UCSD-AML1 (cell line): ENCODE measurements around the gene AVPR1A.
"Not testable (repeated sequence)": the region's sequence is repeated elsewhere in the genome, so short reads cannot be mapped to it uniquely, and the experiment has no call there.

Experiments
- DNase-seq: peaks from one replicate; lab custom pipeline; 2025; ENCODE audit not compliant: unreplicated experiment; lab: John Stamatoyannopoulos, UW

Gene AVPR1A

DNA sequence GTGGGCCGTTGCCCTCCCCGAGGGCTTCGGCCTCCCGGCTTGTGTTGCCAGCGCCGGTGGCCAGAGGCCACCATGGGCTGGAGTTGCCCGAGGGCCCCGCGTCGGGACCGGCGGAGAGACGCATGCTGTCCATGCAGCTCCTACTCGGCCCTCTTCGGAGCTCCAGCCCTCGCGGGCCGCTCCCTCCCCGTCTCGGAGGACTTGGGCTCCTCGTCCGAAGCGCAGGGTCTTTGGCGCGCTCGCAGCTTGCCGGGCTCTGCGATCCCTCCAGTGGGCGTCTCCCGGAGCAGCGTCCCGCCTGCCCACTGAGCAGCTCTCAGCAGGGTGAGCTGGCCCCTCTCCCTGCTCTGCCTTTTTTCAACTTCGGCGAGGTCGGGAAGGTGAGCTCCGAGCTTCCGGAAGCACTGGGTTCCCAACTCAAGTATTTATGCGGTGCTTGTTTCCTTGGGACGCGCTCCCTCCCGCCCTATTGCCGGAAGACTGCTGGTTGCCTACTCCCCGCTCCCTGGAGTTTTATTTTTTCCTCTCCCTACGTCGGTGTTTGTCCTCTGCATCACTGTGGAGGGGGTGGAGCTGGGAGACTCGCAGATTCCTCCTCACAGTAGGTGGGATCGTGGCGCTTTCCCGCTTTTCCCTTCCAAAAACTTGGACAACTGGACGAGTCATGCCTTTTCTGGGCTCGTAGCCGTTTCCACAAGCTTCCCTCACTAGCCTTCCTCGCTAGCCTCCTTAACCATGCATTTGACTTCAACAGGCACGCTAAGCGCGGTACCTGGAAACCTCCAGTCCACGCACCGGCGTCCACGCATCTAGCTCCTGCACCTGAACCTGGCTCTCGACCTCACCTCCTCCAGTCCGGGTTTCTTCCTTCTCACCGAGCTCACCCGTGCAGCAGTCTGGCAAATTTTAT is at the start of gene AVPR1A:
AVPR1A (minus strand) TSS at position 489 of the 910 bp plus-strand sequence; CDS start at position 124, 365 bp downstream.
- no peak for DNase-seq

DNA sequence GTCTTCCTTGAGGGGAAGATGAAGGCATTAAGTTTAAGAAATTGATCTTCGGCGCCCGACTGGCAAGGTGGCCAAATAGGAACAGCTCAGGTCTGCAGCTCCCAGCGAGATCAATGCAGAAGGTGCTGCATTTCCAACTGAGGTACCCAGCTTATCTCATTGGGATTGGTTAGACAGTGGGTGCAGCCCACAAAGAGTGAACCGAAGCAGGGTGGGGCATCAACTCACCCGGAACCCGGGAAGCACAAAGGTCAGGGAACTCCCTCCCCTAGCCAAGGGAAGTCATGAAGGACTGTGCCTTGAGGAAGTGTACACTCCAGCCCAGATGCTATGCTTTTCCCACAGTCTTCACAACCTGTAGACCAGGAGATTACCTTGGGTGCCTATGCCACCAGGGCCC is 45.2 kb upstream of the AVPR1A start:
- DNase-seq: no peak

DNA sequence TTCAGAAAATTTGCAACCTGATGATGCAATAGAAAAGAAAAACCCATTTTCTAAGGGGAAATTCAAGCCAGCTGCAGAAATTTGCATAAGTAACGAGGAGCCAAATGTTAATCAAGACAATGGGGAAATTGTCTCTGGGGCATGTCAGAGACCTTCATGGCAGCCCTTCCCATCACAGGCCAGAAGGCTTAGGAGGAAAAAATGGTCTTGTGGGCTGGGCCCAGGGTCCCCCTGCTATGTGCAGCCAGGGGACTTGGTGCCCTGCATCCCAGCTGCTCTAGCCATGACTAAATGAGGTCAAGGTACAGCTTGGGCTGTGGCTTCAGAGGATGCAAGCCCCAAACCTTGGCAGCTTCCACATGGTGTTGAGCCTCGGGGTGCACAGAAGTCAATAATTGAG is 28.2 kb upstream of the AVPR1A start:
- DNase-seq: no peak

DNA sequence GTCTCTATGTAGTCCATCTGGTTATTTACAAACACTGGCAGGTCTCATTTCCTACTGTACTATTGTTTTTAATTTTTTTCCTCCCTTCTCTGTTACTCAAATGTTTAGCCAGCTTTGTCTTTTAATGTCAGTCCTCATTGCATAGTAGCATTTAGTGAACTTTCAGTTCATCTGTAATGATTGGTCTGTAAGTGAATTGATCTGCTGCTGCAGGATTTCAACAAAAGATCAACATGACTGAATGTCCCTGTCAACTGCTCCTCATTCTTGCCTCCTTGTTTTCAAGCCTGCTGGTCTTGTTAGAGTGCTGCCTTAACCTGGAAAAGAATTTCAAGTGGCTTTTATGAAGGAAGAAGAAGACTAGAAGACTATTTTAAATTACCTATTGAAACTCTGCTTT is 19.3 kb upstream of the AVPR1A start:
- DNase-seq: no peak

DNA sequence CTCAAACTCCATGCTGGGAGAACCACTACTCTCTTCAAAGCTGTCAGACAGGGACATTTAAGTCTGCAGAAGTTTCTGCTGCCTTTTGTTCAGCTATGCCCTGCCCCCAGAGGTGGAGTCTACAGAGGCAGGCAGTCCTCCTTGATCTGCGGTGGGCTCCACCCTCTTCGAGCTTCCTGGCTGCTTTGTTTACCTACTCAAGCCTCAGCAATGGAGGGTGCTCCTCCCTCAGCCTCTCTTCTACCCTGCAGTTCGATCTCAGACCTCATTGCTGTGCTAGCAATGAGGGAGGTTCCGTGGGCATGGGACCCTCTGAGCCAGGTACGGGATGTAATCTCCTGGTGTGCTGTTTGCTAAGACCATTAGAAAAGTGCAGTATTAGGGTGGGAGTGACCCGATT is 16.7 kb upstream of the AVPR1A start:
- DNase-seq: not testable (repeated sequence)

DNA sequence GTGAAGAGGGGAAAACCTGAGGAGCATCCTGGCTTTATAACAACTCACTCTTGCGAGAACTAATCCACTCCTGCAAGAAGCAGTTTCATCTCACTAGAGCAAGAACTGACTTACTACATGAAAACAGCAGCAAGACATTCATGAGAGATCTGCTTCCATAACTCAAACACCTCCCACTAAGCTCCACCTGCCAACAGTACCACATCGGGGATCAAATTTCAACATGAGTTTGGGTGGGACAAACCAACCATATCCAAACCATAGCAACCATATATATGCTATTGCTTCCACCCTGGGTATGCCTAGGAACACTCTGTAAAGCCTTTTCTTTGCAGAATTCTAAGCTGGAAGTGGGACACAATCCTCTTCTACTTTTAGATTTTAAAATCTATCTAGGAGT is 13.9 kb upstream of the AVPR1A start:
- DNase-seq: no peak

DNA sequence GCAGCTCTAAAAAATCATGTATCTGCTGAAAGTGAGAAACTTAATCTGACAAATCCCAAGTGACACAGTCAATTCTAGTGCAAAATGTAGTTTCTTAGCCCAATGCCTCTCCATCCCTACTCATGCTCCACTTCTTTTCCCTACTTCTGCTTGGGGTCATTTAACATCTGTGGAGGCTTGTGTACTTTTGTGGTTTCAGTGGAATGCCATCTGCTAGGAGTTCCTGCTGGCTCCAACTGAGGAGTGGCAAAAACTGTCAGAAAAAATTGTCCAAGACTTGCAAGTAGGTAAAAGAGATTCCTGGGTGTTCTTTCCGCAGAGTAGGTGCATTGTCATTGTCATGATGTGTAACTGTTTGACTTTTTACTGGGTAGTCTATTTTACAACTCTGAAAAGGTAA is 12.5 kb upstream of the AVPR1A start:
- DNase-seq: no peak

DNA sequence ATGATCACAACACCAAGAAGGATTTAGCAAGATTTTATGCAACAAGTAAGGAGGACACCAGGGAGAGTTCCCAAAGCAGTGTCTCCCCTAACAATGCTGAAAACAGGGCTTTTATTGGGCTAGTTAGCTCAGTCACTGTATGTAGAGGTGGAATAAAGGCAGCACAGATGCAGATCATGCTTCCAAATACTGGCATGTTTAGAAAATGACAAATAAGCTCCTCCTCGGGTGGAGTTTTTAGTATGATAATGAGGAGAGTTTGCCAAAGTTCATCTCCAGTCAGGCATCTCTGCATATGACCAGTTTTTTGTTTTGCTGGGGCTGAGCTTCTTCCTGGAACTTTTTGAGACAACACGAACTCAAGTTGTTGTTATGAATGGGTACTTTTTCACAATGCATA is 4.4 kb upstream of the AVPR1A start:
- no peak for DNase-seq

DNA sequence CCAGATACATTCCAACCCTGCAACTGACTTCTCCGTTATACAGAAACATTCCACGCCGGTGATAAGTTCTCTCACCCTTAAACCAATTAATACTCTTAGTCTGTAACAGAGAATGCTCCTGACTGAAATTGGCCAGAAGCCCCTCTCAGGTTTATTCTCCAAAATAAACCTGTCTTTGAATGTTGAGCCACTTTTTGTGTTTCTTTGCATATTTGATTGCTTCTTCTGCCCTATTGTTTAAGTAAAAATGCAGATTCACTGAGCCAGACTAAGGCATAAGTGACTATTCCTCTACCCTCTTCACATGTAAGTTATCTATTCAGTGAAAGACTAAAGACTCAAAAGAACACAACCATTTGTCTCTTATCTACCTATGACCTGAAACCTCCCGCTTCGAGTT is 3.6 kb upstream of the AVPR1A start:
- no peak for DNase-seq

DNA sequence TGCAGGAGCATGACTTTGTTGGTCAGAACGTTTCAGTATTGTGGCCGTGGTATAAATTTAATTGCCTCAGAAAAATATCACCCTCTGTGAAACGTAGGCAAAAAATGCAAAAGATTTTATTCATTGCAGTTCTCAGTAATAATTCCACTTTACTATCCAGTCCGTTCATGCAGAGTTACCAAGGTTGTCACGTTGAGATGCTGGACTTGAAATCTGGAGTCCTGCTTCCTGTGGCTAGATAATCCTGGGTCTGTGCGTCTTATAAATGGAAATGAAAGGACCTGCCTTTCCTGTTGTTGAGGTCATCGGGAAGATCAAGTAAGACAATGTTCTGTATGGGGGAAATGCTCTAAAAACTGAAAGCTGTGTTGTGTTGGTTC is 1.3 kb upstream of the AVPR1A start:
- no peak for DNase-seq

DNA sequence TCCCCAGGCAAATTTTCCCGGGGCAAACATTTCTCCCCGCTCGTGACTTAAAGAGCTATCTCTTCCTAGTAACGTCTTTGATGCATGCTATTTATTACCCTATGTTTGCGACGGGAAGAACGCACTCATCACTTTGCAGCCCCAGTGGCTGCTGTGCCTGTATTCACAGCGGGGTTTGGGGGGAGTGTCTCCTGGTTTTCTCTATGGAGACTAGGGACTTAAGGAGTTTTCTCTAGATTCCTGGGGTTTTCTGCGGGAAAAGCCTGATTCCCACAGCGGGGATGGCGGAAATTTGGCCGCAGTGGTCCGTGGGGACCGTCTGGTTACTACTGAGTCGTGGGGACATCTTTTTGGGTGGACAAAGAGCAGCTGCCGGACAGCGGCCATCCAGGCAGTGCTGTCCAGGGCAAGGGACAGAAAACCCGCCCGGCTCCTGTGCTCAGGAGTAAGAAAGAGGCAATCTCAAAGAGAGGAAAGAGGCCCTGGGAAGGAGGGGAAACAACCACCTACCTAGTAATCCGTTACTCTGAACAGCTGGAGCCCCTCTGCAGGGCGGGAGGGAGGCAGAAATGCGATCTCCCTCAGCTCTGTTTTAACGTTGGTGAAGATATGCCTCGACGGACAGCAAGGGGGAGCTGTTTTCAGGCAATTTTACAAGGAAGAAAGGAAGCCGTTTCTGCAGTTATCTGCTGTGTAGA is 771 bp upstream of the AVPR1A start:
- peak; percentile 20 for DNase-seq

DNA sequence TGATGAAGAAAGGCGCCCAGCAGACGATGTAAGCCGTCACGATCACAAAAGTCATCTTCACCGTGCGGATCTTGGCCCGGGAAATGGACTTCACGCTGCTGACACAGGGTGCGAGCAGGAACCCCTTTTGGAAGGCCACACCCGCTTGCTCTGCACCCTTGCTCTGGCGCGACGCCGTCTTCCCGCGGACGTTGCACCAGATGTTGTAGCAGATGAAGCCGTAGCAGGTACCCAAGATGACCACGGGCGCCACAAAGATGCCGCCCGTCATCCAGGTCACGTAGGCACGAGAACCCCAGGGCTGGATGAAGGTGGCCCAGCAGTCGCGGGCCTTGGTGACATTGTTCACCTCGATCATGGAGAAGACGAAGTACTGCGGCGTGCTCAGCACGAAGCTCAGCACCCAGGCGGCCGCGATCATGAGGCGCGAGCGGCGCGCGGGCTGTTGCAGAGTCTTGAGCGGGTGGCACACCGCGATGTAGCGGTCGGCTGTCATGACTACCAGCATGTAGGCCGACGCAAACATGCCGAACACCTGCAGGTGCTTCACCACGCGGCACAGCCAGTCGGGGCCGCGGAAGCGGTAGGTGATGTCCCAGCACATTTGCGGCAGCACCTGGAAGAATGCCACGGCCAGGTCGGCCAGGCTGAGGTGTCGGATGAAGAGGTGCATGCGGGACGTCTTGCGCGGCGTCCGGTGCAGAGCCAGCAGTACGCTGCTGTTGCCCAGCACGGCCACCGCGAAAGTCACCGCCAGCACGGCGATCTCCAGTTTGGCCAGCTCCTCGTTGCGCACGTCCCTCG is 890 bp downstream of the AVPR1A start:
- no peak for DNase-seq

DNA sequence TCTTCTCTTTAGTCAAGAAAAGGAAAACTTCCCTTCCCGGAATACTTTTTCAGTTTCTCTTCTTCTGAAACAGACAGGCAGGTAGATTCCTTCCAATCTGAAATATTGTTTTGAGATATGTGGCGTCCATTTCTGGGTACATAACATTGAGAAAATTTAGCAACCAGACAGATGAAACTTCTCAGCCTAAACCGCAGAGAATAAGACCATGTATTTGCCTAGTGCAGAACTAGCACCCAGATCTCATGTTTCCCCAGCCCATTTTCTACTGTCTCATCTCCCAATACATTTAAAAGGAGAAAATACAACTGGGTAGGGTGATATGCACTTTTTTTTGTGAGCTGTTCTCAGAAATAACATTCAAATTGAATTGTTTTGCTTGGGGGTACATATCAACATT is 6.4 kb downstream of the AVPR1A start:
- DNase-seq: no peak

DNA sequence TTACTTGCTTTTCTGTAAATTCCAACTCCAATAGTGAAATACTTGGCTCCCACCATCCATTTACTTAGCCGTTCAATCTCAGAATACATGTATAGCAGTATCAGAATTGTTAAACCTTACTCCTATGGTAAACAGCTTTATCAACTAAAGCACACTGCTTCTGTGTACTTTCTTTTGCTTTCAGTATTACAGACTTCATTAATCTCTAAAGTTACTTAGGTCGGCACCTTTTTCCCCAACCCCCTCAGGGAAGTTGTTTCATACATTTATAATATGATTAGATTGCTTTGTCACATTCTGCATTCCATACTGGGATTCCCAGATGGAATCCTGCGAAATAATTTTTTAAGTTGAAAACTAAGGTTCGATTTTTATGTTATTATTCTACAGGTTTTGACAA is 12.5 kb downstream of the AVPR1A start:
- DNase-seq: no peak

DNA sequence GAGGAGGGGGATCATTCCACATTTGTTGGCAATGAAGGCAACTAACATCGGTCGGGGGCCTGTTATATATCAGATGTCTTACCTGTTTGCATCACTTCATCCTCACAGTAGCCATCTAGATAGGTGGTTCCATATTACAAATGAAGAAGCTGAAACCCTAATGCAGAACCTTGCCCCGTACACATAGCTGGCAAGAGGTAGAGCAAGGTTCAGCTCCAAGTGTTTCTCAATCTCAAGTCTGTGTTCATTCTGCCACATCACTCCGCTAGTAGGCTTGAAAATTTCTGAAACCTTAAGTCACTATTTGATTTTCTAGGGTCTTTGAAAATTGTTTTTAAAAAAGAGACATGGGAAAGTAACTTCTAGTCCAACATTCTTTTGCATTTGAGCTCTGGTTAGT is 17.0 kb downstream of the AVPR1A start:
- DNase-seq: no peak

DNA sequence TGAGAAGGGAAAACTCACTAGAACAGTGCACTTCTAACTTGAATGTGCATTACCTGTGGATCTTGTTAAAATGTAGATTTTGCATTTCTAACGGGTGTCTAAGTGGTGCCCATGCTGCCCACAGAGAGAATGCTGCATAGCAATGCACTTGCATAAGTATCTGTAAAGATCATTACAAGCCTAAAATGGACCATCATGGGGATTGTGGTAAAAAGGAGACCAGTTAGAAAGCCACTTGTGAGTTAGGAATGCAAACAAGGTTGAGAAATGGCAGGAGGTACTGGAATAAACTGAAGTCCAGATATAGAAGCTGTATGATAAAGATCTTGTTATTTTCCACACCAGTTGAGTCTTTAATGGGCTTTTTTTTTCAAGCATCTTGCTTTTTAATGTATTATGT is 18.8 kb downstream of the AVPR1A start:
- no peak for DNase-seq

DNA sequence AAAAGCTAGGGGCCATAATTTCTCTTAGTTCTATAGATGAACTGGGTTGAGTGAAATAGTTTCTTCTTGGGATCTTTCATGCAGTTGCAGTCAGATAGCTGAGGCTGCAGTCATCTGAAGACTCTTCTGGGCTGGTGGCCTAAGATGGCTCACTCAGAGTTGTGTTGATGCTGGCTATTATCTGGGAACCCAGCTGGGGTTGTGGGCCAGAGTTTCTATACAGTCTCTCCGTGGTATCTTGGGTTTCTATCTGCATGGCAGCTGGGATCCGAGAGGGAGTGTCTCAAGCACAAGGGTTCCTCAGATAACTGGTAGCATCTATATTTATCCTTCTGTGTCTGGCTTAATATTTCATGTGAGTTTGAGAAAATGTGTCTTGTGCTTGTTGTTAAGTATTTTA is 21.1 kb downstream of the AVPR1A start:
- DNase-seq: no peak

DNA sequence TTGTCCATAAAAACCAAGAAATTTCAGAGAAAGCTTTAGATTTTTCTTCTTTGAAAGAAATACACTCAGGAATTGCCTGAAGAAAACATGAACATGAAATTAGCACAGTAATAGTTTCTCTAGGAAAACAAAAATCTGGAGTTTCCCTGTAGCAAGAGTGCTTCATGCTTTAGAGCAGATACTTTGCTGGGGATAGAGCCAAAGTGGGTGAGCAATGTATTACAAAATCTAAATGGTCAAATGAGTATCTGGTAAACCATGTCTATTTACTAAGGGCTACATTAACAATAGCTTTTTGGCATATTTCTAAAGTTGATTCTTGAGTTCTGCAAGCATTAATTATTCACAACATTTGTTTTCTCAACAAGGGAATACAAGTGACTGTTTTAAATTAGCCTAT is 26.2 kb downstream of the AVPR1A start:
- DNase-seq: no peak

DNA sequence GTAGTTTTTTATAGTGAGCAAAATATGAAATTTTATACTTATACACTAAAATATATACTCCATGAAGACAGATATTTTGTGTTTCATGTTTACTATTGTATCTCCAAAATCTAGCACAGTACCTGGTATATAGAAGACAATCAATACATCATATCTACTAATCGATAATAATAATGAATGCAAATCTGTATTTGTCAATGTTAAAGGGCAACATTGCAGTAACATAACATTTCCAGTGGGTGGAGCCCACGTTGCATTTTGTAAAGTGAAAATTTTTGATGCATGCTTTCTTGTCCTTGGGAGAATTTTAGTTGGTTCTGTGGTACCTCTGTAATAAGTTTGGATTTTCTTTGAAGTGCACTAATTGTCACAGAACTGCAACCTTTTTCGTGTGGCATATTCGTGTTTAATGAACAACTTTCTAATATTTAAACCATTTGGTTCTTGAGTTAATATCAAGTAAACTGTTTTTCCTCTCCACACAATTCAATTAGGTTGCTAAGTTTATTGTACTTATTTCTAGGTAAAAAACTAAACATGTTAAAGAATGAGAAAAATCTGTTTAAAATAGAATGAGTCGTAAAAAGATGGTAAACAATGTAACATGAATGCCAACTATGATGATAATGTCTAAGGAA is 47.4 kb downstream of the AVPR1A start:
- no peak for DNase-seq

DNA sequence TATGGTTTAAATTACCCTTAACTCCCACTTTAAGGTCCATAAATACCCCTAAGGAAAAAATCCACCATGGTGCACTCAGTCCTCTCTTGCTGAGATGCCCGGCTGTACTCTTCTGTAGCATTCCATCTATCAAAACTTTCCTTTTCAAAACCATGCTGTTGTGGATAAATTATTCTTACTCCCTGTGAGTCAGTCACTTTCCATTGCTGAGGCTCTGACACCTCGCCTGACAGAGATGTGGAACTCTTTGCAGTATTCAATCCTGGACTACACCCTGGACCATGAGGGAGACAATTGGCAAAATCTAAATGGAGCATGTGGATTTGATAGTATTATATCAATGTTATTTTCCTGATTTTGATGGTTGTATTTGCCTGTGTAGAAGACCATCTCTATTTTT is 49.1 kb downstream of the AVPR1A start:
- DNase-seq: no peak

DNA sequence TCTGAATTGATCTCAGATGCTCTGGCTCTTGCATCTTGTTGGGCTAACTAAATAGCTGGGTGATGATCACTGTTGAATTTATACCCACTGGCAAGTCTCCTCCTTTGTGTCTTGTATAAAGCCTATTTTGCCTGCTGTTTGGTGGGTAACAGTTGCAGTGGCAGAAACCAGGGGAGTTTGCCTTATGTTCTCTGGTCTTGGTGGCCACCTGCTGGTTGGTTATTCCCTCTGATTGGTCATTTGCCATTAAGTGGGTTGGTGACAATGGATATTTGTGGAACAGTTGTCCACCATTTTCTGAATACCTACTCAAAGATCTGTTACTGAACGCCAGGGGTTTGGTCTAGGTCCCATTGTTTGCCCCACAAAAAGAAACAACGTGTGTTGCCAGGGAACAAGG is 52.1 kb downstream of the AVPR1A start:
- no peak for DNase-seq
